NK-92 (cell line): ENCODE results near the gene EZR.

Experiments
- DNase-seq: peaks from one replicate; lab custom pipeline; 2025; ENCODE audit not compliant: unreplicated experiment; lab: John Stamatoyannopoulos, UW

EZR gene

DNA sequence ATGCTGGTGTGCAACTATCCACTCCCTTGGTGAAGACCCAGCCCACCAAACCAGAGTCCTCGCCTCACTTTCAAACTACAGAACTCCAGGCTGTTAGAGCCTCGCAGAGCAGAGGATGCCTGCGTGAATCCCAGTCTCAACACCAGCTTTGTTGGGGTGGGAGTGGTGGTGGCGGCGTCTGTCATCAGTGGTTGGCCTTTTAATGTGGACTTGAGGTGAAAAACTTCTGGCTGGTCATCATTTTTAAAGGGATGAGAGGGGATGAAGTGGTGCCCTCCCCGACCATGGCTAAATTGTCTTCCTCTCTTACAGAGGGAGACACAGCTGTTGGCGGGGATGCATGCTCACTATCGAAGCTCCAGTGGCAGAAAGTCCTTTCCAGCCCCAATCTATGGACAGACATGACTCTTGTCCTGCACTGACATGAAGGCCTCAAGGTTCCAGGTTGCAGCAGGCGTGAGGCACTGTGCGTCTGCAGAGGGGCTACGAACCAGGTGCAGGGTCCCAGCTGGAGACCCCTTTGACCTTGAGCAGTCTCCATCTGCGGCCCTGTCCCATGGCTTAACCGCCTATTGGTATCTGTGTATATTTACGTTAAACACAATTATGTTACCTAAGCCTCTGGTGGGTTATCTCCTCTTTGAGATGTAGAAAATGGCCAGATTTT, 54.9 kb downstream of the EZR start:
- DNase-seq: no peak

DNA sequence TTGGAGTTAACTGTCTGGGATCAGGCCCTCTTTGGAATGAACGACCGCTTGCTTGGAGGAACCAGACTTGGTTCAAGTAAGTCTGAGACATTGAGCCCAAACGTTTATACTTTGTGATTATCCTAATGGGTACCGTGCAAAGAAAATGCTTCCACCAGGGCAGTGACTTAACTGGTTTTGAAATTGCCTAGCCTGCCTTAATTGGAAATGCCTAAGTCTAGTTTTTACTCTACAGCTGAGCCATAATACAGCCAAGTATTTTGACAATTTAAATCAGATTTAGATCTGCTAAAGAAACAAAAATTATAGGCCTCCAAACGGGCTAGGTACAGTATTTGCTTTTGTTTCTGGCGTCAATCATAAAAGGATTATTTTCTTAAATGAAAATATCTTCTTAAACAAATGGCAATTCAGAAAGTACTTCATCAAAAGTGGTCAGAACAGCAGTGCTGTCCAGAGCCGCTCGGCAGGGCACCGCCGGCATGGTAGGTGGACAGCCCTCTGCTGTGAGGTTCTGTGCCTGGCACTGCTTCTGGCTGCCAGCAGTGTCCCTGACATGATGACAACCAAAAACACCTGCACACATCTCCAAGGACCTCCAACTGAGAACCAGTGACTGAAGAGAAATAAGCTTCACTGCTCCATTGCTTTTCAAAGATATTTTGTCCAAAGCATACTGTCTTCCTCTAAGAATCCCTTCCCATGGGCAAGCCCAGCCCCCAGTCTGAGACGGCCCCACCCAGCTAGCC, 55.6 kb downstream of the EZR start:
- DNase-seq: no peak

DNA sequence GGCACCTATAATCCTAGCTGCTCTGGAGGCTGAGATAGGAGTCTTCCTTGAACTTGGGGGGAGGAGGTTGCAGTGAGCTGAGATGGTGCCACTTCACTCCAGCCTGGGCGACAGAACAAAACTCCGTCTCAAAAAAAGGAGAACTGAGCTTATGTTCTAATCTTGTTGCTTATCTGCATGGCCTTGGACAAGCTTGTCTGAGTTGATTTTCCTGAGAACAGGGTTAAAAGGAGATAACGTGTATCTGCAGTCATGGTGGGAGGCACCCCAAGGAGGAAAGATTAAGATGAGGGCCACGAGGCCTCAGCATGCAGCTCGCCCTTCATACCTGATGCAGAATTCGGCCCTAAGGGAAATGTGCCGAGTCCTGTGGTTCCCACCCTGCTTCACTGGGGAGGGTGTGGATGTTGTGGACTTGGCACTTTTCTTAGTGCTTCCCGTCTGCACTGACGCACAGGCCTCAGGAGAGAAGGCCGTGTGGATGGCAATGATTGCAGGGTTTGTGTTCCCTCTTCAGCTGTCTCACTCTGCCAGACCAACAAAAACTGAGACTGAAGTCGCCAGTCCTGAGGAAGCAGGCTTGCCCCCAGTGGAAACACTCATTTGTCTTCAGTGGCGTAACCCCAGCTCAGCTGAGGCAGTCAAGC, 56.3 kb downstream of the EZR start:
- no peak for DNase-seq

DNA sequence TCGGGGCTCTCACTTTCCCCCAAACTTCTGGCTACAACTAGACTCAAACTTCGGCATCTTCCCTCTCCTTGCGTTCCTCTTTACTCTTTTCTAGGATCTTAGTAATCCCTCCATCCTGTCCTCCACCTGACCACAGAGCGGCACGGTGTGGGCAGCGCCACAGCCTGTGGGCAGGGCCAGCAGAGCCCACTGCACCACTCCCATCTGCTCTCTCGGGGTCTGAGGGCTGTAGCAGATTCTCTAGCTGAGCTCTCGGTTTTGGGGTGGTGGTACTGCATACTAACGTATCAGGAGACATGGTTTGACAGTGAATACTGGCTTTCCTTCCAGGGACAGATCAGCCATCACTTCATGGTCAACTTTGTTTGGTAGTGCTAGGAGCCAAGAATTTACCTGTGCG, 57.4 kb downstream of the EZR start:
- DNase-seq: no peak

DNA sequence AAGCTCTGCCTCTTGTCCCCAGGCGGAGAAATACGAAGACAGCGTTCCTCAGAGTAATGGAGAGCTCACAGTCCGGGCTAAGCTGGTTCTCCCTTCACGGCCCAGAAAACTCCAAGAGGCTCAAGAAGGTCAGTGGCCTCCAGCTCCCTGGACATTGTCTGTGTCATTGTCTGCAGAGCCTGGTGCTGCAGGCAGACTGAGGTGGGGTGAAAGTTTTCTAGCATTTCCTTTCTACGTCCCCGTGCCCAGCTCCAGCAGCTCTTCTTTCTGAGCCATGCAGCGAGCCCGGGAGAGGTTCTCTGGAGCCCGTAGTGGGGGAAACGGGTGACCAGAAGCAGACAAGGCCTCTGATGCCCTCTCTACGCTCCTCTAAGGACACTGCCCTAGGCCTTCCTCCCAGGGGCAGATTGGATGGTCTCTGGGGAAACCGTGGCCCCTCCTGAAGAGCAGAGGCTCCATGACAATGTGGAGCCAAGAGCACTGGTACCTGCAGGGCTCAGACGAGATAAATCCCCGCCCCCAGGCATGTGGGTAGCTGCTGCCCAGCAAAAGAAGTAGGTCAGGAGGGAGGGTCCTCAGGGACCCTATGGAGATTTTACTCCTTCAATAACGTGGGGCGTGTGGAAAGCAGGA, 58.4 kb downstream of the EZR start:
- DNase-seq: no peak

DNA sequence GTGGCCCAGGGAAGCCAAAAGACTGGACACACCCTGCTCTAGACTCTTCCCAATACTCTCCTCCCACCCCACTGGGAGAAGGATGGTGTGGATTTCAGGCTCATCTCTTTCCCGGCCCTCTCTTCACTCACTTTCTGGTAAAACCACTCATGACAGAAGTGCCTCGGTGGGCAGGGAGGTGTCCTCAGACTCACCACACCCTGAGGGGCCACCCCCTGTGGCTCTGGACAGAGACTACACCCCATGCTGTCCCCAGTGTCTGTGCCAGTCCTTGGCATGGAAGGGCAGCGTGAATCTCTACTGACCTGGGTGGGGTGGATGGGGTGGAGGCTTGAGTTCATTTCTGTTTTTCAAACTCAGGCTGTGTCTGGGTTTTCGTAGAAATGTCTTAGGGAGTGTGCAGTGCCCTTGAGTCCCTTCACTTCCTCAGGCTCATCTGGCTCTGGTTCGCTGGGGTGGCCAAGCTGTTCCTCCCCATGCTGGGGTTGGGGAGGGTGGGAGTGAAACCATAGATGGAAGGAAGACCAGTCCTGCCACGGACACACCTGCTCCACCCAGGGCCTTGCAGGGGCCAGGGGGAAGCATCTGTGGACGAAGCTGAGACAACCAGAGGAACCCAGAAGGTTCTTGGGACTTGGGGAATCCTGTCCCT, 59.1 kb downstream of the EZR start:
- no peak for DNase-seq

DNA sequence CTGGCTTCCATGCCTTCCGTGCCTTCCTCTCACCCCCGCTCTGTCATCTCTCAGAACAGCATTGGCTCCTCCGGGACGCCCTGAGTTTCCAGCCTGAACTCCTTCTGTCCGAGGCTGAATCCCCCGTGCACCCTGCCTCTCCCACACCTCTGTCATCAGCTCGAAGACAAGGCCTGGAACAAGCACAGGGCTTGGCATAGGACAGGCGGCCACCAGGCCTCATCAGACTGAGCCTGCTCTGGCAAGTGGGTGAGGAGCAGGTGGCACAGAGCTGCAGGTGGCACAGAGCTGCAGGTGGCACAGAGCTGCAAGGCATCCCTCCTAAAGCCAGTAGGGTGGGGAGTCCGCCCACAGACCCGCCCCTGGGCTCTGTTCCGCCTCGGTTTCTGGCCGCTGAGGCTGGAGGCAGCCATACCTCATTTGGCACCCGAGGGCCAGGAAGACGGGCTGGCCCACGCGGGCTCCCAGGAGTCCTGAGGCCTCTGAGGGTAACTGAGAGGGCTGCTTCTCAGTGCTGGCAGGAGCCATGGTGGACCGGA, 60.2 kb downstream of the EZR start:
- DNase-seq: no peak

DNA sequence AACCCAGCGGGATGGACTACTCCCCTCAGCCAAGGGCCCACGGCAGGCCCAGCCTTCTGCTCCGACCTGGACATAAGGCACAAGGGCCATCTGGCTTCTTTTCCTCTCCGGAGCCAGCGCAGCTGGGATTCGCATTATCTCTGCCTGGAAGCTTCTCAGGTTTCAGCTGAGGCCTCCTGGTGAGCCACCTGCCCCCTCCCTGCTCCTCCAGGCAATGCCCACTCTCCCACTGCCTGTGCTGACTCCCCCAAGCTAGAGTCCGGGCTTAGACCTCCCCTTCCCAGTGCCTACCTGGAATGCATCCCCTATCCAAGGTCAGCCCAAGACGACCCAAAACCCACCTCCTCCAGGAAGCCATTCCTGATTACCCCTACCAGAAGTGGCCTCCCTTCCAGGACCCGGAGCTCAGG, 60.7 kb downstream of the EZR start:
- DNase-seq: no peak

DNA sequence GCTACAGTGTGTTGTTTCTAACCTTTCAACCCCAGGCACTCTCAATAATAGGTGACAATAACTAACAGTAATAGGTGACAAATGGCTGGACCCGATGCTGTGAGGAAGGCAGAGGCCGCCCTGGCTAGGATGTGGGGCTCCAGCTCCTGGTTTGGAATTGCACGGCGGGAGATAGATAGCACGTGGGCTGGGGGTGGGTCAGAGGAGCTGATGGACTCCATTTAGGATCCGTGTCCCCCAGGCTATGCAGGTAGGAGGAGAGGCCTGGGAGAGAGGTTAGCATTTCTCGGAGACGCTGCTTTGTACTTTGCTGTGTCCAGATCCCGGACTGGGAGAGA, 61.4 kb downstream of the EZR start:
- no peak for DNase-seq

DNA sequence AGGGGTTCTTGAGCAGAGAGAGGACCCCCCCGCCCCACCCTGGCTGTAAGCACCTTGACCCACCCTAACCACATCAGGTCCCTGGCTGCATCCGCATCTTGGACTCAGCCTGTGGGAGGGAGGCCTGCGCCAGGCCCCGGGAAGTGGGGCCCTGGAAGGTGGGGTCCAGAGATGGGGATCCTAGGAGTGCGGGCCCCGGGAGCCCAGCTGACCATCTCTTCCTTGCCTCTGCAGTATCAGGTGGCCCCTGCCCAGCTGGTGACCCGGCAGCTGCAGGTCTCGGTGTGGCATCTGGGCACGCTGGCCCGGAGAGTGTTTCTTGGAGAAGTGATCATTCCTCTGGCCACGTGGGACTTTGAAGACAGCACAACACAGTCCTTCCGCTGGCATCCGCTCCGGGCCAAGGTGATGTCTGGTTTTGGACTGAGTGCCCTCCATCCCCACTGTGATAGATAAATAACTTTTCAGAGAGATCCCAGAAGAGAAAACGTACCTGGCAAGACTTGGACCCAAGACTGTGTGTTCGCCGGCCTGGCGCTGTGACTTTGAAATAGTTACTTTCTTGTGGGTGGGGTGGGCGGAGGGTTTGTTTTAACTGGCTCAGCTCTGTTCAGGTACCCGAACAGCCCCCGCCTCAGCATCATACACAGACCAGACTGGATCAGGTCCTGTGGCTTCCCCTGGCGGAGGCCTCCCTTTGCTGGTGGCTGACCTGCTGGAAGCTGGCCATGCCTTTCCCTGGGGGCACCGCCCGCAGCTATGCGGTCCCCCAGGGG, 62.0 kb downstream of the EZR start:
- no peak for DNase-seq

DNA sequence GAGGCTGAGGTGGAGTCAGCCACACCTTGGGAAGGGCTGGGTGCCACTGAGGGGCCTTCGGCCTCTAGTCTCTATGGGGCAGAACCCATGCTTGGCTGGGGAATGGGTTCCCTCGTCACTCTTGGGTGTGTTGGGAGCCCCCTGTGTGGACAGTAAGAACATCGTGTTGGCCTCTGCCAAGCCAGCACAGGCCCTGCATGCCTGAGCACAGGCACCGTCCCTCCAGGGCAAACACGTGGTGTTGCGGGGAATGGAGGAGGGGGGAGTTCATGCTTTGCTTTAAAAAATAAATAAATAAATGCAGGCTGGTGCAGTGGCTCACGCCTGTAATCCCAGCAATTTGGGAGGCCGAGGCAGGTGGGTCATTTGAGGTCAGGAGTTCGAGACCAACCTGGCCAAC, 63.0 kb downstream of the EZR start:
- no peak for DNase-seq

DNA sequence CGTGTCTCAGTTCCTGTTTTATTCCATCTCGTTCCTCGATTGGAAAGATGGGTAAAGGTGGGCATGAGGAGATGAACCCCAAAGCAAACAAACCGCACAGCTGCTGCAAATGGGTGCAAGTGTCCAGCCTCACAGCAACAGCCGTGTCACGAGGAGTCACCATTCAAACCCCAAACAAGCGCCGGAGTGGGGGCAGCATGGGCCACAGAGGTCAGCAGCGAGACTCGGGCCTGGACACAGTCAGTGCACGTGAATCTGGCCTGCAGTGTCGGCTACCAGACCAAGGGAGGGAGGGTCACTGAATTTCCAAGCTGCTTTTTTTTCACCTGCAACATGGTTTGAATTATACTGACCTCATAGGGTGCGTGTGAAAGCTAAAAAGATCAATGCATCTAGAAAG, 63.5 kb downstream of the EZR start:
- no peak for DNase-seq

DNA sequence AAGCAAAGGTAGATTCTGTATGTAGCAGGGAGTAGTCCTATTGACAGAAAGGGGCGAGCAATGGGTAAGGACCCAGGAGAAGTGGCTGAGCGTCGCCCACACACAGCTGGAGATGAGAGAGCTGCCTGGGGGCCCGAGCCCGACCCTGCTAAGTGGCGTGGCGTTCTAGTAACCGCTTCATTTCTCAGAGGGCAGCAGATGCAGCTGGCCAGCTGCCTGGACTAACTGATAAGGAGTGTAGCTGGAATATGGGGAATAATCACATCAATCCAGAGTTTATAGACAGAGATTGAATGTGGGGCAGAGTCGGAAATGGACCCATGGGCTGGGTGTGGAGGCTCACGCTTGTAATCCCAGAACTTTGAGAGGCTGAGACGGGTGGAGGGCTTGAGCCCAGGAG, 64.4 kb downstream of the EZR start:
- DNase-seq: no peak

DNA sequence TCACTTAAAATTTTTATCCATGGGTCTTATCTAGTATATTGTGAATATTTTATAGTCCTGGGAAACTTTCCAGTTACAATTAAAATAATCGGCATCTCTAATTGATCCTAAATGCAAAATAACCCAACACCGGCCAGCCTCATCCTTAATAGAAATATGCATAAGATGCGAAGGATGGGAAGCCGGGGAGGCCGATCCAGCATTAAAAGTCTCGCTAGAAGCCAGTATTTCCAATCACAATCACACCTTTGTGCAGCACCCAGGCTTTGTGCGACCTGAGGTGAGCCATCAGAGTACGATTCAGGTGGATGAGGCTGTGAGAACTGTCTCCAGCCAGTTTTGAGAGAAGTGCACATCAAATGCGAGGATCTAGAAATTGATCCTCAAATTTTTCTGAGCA, 65.4 kb downstream of the EZR start:
- DNase-seq: no peak

DNA sequence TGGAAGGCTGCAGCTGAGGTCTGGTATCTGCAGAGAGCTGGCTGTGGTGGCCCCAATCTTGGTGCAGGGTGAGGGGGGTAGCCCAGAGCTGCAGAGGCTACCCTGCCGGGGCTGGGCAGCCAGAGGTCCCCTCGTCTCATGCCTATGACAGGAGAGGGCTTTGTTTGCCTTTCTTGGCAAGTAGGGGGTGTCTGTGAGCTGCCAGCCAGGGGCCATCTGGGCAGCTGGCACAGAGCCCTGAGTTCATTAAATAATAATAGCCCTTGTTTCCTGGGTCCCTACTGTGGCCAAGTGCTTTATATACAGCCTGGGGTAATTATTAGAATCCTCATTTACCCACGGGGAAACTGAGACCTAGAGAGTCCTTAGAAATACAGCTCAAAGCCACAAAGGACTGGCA, 66.6 kb downstream of the EZR start:
- DNase-seq: no peak

DNA sequence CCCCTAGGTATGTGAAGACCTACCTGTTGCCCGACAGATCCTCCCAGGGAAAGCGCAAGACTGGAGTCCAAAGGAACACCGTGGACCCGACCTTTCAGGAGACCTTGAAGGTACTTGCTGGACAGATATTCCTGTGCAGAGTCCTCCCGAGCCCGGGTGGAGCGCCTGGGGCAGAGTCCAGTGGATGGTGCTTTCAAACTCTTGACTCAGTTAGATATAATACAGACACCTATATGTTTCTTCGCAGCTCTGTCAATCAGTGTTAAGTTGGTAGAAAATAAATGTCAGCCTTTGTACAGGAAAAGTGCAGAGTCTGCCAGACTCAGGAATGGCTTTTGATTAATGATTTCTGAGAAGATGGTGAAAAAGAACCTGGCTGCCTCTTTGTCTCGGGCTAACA, 67.2 kb downstream of the EZR start:
- no peak for DNase-seq

DNA sequence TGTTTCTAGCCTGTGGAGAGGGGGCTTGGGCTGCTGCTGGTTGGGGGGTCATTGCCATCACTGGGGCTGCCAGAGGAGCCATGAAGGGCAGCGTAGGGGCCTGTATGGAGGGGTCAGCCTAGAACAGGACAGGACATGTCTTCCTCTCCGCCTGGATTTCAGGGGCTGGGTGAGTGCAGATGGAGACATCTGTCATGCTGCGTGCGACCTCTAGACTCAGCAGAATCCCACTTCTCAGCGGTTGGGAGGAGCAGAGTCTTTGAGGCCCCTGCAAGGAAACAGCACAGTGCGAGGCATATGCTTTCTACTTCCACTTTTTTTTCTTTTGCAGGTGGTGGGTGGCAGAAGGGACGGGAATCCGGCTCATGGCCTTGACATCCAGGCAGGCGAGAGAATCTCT, 67.9 kb downstream of the EZR start:
- no peak for DNase-seq

DNA sequence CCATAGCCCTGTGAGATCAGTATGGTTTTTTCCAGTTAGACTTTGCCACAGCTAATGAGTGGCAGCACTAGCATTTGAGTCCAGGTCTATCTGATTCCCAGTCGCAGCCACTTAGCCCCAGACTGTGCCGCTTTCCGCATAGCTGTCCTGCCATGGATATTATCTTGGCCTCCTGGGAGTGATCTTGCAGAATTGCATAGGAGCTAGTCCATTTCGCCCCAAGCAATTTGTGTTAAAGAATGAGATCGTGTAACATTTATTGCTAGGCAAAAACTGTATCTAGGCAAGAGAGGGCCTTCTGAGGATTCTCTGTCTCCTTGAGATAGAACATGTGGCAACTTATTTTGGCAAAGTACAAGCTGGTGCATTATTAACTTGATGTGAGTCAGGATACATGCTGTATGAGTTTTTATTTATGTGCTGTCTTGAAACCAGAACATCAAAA, 74.2 kb downstream of the EZR start:
- no peak for DNase-seq

DNA sequence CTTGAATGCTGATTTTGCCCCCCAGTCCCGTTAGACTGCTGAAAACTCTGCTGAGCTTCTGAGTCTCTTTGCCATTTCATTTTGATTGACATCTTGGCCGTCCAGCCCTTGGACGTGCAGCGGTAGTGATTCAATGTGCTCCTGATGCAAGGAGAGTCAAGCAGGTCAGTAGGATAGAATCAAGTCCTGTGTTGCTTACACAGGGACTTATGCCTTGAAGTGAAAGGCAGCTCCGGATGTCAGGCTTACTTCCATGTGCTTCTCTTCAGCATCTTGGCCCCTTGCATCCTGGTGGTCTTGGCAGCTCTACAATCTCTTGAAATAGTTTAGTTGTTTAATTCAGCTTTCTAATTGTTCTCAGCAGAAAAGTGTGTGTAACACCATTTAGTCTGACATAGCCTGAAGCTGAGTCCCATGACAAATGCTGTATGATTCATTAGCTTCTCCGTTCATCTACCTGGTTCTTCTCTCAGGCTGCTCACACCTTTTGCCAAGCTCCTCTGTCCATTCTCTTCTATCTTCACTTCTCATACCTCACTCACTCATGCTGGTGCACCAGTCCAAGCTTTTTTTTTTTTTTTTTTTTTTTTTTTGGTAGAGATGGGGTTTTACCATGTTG, 76.0 kb downstream of the EZR start:
- DNase-seq: no peak

DNA sequence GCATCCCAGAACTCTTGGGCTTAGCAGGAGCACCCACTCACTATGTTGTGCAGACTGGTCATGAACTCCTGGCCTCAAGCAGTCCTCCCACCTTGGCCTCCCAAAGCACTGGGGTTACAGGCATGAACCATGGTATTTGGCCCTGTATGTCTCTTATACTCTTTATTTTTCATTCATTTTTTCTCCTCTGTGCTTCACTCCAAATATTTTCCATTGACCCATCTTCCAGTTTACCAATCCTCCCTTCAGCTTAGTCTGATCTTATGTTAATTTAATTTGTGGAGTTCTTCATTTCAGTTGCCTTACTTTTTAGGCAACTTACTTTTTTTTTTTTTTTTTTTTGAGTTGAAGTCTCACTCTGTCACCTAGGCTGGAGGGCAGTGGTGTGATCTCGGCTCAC, 79.5 kb downstream of the EZR start:
- DNase-seq: no peak
